Neutrophil (primary cell): ENCODE measurements around the gene GBF1.

Source experiments
- H3K27ac ChIP-seq: fragments of 200-600 bp; sonication (generic); 2 replicates; pipeline ENCODE4 v1.5.1; 2016; ENCODE audit warnings: mild to moderate bottlenecking, moderate library complexity
- H3K27me3 ChIP-seq: fragments of 200-600 bp; sonication (generic); 2 replicates; pipeline ENCODE4 v1.6.0; 2016; ENCODE audit warnings: mild to moderate bottlenecking
- H3K36me3 ChIP-seq: fragments of 200-600 bp; sonication (generic); 2 replicates; pipeline ENCODE4 v1.5.1; 2017
- H3K4me1 ChIP-seq, 2 experiments: fragments of 200-600 bp in 1 of 2; sonication (generic) in 1 of 2; 1 replicate in 1 of 2; 2 replicates in 1 of 2; pipeline versions ENCODE4 v1.5.1 to v1.6.1; 2013 to 2016; ENCODE audit warnings: low read depth in 1 of 2, low read length in 1 of 2, mild to moderate bottlenecking in 1 of 2, moderate library complexity in 1 of 2; ENCODE audit not compliant: control insufficient read depth in 1 of 2, insufficient read depth in 1 of 2
- H3K4me3 ChIP-seq, 2 experiments: fragments of 200-600 bp in 1 of 2; sonication (generic) in 1 of 2; 1 replicate in 1 of 2; 2 replicates in 1 of 2; pipeline ENCODE4 v1.5.1; 2013 to 2016; ENCODE audit warnings: low read depth in 1 of 2, low read length in 1 of 2, mild to moderate bottlenecking in 1 of 2, moderate library complexity in 1 of 2
- H3K9me3 ChIP-seq: fragments of 200-600 bp; sonication (generic); 2 replicates; pipeline ENCODE4 v1.5.1; 2016
- TF ChIP-seq, protein P1 (sequence below): fragments of 200-600 bp; sonication (generic); IDR thresholded peaks from 2 replicates; pipeline ENCODE4 v1.5.1; 2016; ENCODE audit warnings: antibody characterized with exemption

The GBF1 gene

GRCh38 chr10:102326031-102326430 lies 80.7 kb downstream of the GBF1 start:
- TF ChIP-seq, protein P1, sequence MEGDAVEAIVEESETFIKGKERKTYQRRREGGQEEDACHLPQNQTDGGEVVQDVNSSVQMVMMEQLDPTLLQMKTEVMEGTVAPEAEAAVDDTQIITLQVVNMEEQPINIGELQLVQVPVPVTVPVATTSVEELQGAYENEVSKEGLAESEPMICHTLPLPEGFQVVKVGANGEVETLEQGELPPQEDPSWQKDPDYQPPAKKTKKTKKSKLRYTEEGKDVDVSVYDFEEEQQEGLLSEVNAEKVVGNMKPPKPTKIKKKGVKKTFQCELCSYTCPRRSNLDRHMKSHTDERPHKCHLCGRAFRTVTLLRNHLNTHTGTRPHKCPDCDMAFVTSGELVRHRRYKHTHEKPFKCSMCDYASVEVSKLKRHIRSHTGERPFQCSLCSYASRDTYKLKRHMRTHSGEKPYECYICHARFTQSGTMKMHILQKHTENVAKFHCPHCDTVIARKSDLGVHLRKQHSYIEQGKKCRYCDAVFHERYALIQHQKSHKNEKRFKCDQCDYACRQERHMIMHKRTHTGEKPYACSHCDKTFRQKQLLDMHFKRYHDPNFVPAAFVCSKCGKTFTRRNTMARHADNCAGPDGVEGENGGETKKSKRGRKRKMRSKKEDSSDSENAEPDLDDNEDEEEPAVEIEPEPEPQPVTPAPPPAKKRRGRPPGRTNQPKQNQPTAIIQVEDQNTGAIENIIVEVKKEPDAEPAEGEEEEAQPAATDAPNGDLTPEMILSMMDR: no peak
- H3K27ac ChIP-seq: no peak overlapping the region
- no peak overlapping the region for H3K4me3 ChIP-seq
- H3K36me3 ChIP-seq: no peaks in the 10 kb centered on the region
- peaks cover 29 to 30% of the 10 kb centered on the region in 2 experiments for H3K4me1 ChIP-seq
- H3K9me3 ChIP-seq: no peaks in the 10 kb centered on the region
- no peaks in the 10 kb centered on the region for H3K27me3 ChIP-seq

DNA sequence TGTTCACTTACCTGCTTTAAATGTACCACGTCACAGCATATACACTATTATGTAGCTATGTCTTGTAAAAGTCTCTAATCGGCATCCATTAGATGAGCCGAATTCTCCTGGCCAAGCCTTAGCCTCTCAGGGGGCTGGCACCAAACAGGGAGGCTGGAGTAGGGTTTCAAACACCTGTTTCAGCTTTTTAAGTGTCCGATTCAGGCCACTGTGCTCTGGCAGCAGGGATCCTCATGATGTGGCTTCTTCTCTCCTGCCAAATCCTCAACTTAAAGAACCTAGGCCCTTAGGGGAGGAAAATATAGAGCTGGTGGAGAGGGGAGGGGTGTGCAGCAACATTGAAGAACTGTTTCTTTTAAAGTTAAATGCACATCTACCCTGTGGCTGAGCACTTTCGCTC lies 81.7 kb downstream of the GBF1 start:
- no peak overlapping the region for H3K4me3 ChIP-seq
- H3K9me3 ChIP-seq: no peaks in the 10 kb centered on the region
- H3K27me3 ChIP-seq: no peaks in the 10 kb centered on the region
- H3K36me3 ChIP-seq: peaks cover 2% of the 10 kb centered on the region
- H3K4me1 ChIP-seq: peaks cover 23 to 24% of the 10 kb centered on the region in 2 experiments
- H3K27ac ChIP-seq: no peak overlapping the region
- TF ChIP-seq, protein P1: no peak

- TF ChIP-seq, protein P1: no peak
- H3K36me3 ChIP-seq: peaks cover 8% of the 10 kb centered on the region
- no peaks in the 10 kb centered on the region for H3K27me3 ChIP-seq
- H3K27ac ChIP-seq: no peak overlapping the region
- no peak overlapping the region for H3K4me3 ChIP-seq
- no peaks in the 10 kb centered on the region for H3K9me3 ChIP-seq
- peaks cover 18% of the 10 kb centered on the region in 2 experiments for H3K4me1 ChIP-seq
Observed at GRCh38 chr10:102327641-102328040, 82.3 kb downstream of the GBF1 start.

DNA sequence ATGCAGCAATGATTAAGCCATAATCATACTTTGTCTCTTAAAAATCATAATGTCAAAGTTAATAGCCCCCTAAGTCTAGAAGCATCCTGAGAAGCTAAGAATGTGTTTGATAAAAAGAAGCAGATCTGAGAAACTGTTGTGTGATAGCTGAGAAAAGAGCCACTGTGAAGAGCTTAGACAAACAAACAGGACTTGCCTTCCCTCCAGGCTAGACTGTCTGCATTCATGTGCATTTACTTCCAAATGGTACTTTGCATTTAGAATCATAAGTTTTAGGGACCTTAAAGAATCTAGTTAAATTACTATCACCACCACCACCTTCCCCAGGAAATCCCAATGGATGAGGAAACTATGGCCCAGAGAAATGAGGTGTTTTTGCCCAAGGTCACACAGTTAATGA lies 87.4 kb downstream of the GBF1 start:
- H3K9me3 ChIP-seq: no peaks in the 10 kb centered on the region
- no peak overlapping the region for H3K4me3 ChIP-seq
- TF ChIP-seq, protein P1: no peak
- H3K36me3 ChIP-seq: peaks cover 16% of the 10 kb centered on the region
- H3K27ac ChIP-seq: no peak overlapping the region
- peaks cover 4 to 6% of the 10 kb centered on the region in 2 experiments for H3K4me1 ChIP-seq
- no peaks in the 10 kb centered on the region for H3K27me3 ChIP-seq

- TF ChIP-seq, protein P1: no peak
- H3K36me3 ChIP-seq: peaks cover 16% of the 10 kb centered on the region
- peaks cover 4 to 6% of the 10 kb centered on the region in 2 experiments for H3K4me1 ChIP-seq
- H3K4me3 ChIP-seq: no peak overlapping the region
- no peak overlapping the region for H3K27ac ChIP-seq
- H3K9me3 ChIP-seq: no peaks in the 10 kb centered on the region
- no peaks in the 10 kb centered on the region for H3K27me3 ChIP-seq
Observed at GRCh38 chr10:102334101-102334500, 88.8 kb downstream of the GBF1 start.

GRCh38 chr10:102335184-102335583 lies 89.9 kb downstream of the GBF1 start:
- Histone ChIP-seq H3K27ac (no peak overlapping the region), H3K27me3 (no peaks in the 10 kb centered on the region), H3K4me1 (peaks cover 4 to 6% of the 10 kb centered on the region in 2 experiments), H3K36me3 (peaks cover 16% of the 10 kb centered on the region), H3K9me3 (no peaks in the 10 kb centered on the region), H3K4me3 (no peak overlapping the region)
- TF ChIP-seq, protein P1: no peak
